ENCODE measurements around the gene SLC26A1. TPM values are rescaled to one million over a fixed set of nuclear protein-coding genes. Genes with fewer than 3 reads are reported as not detected.
A peak's percentile ranks its signal among the peaks of the same experiment; 100 is the strongest.

The SLC26A1 gene
- total RNA-seq, 2 donors from 2014 or later: 1.6 TPM

- DNase-seq (no peak), ATAC-seq (no peak)
- H3K36me3 ChIP-seq (replicated peaks in 1 of 2; ENCODE audit: insufficient read depth in 1 of 2, low read depth in 2 of 2): no peaks in the 10 kb centered on the region
- H3K27ac ChIP-seq: peak overlapping the region in 3 of 4 donors; percentile 63 to 81 (median 71)
- 0 to 63% methylated on average over 1 to 37 of the region's 37 CpGs for WGBS, 2 donors
- H3K27me3 ChIP-seq: no peaks in the 10 kb centered on the region
- H3K4me1 ChIP-seq: peaks cover 47% of the 10 kb centered on the region
- intact Hi-C loops (cut with DNase I): no loop called here
- H3K4me3 ChIP-seq: peak overlapping the region; percentile 2 to 24
- H3K9me3 ChIP-seq: no peaks in the 10 kb centered on the region
- TF ChIP-seq POLR2A (IDR thresholded peaks at IDR 0.05) (peak in 1 of 3 donors; percentile 11), CTCF (IDR thresholded peaks at IDR 0.05) (no peak)
These were observed 5.3 kb downstream of the SLC26A1 start for GRCh38 chr4:987624-988513.

GRCh38 chr4:986879-987623 lies 6.2 kb downstream of the SLC26A1 start, which contains the start of gene IDUA:
Gene IDUA (plus strand): TSS chr4:987044. CDS start chr4:987085, 41 bp downstream.
- Histone ChIP-seq H3K4me1 (peaks cover 39% of the 10 kb centered on the region), H3K27me3 (no peaks in the 10 kb centered on the region), H3K9me3 (no peaks in the 10 kb centered on the region), H3K4me3 (peak within 1 kb of the TSS; percentile 2 to 24), H3K36me3 (replicated peaks in 1 of 2; ENCODE audit: insufficient read depth in 1 of 2, low read depth in 2 of 2) (no peaks in the 10 kb centered on the region), H3K27ac (peak within 1 kb of the TSS; percentile 1 to 81 (median 67))
- ATAC-seq: peak; percentile 80
- WGBS, 2 donors: 0 to 7% methylated on average over 3 to 54 of the region's 69 CpGs
- intact Hi-C loops (cut with DNase I): no loop called here
- TF ChIP-seq CTCF (IDR thresholded peaks at IDR 0.05): peak in 4 of 7 experiments; percentile 29 to 39 (median 32)
- TF ChIP-seq POLR2A (IDR thresholded peaks at IDR 0.05): no peak
- peak; percentile 73 to 83 (median 78) for DNase-seq

- ATAC-seq (peak; percentile 10), DNase-seq (no peak)
- Histone ChIP-seq H3K4me3 (peak overlapping the region; percentile 2 to 24), H3K9me3 (no peaks in the 10 kb centered on the region), H3K4me1 (peaks cover 33% of the 10 kb centered on the region), H3K27ac (peak overlapping the region; percentile 1 to 81 (median 67)), H3K27me3 (no peaks in the 10 kb centered on the region), H3K36me3 (replicated peaks in 1 of 2; ENCODE audit: insufficient read depth in 1 of 2, low read depth in 2 of 2) (no peaks in the 10 kb centered on the region)
- WGBS, 2 donors: 2 to 5% methylated on average over 8 to 14 of the region's 14 CpGs
- intact Hi-C loops (cut with DNase I): no loop called here
- TF ChIP-seq POLR2A (IDR thresholded peaks at IDR 0.05) (peak in 2 of 3 donors; percentile 45 to 60), CTCF (IDR thresholded peaks at IDR 0.05) (no peak)
These were observed 6.8 kb downstream of the SLC26A1 start for GRCh38 chr4:986428-986878.

GRCh38 chr4:985123-985830 lies 7.9 kb downstream of the SLC26A1 start:
- peak; percentile 80 to 90 (median 84) for DNase-seq
- Histone ChIP-seq H3K27me3 (no peaks in the 10 kb centered on the region), H3K27ac (peak overlapping the region in 3 of 4 donors; percentile 15 to 66 (median 16)), H3K9me3 (no peaks in the 10 kb centered on the region), H3K4me1 (peaks cover 32% of the 10 kb centered on the region), H3K36me3 (replicated peaks in 1 of 2; ENCODE audit: insufficient read depth in 1 of 2, low read depth in 2 of 2) (no peaks in the 10 kb centered on the region), H3K4me3 (no peak overlapping the region)
- intact Hi-C loops (cut with DNase I): no loop called here
- peak; percentile 75 for ATAC-seq
- peak in 1 of 7 experiments; percentile 6 for TF ChIP-seq CTCF (IDR thresholded peaks at IDR 0.05)
- TF ChIP-seq POLR2A (IDR thresholded peaks at IDR 0.05): peak in 2 of 3 donors; percentile 46 to 48
- 24 to 55% methylated on average over 10 to 23 of the region's 23 CpGs for WGBS, 2 donors

All from body of pancreas (tissue), 4 donors.